ENCODE data around the gene STX4. TPM values are rescaled to one million over a fixed set of nuclear protein-coding genes. Genes with fewer than 3 reads are reported as not detected.

STX4 gene
- total and polyA plus RNA-seq, 9 donors, result 25.7 to 49.8 (median 43.2) TPM

GRCh38 chr16:31089199-31089598 lies 55.8 kb downstream of the STX4 start:
- H3K4me3 ChIP-seq (ENCODE audit: low read length), result no peak overlapping the region
- no peak overlapping the region for H3K27ac ChIP-seq (ENCODE audit: low read length)
- peaks cover 49% of the 10 kb centered on the region for H3K36me3 ChIP-seq (ENCODE audit: control insufficient read depth, insufficient read depth, low read length)
- WGBS (ENCODE audit: insufficient coverage), result 100% methylated on average over 1 of the region's 8 CpGs
- H3K27me3 ChIP-seq (ENCODE audit: control insufficient read depth, insufficient read depth, low read length), result no peaks in the 10 kb centered on the region
- no peaks in the 10 kb centered on the region for H3K9me3 ChIP-seq (replicated peaks; ENCODE audit: control insufficient read depth, low read depth, low read length)
- no peak for DNase-seq
- peaks cover 66% of the 10 kb centered on the region for H3K4me1 ChIP-seq (ENCODE audit: control insufficient read depth, insufficient read depth, low read length)

Other genes starting within 250 kb of the STX4 start
- gene ZNF629, start 246.4 kb upstream of the STX4 start, total RNA-seq, result 12.4 TPM
- gene ZNF629, start 246.4 kb upstream of the STX4 start, polyA plus RNA-seq (ENCODE audit: insufficient read depth in 1 of 8, insufficient read length in 8 of 8, low replicate concordance in 1 of 8), result 10 to 100 TPM; 12.7 to 18.9 (median 15.3) TPM
- 47.6 TPM for gene BCL7C, start 139.5 kb upstream of the STX4 start, total RNA-seq
- gene BCL7C, start 139.5 kb upstream of the STX4 start, polyA plus RNA-seq (ENCODE audit: insufficient read depth in 1 of 8, insufficient read length in 8 of 8, low replicate concordance in 1 of 8), result 10 to 100 TPM; 29.2 to 41.8 (median 34.8) TPM
- gene CTF1, start 136.9 kb upstream of the STX4 start, total RNA-seq, result 1.7 TPM
- 10 to 100 TPM in 3 of 8 donors, 1 to 10 TPM in 5; 8.9 to 11.9 (median 9.8) TPM for gene CTF1, start 136.9 kb upstream of the STX4 start, polyA plus RNA-seq (ENCODE audit: insufficient read depth in 1 of 8, insufficient read length in 8 of 8, low replicate concordance in 1 of 8)
- gene FBXL19, start 110.0 kb upstream of the STX4 start, total RNA-seq, result 6.3 TPM
- gene FBXL19, start 110.0 kb upstream of the STX4 start, polyA plus RNA-seq (ENCODE audit: insufficient read depth in 1 of 8, insufficient read length in 8 of 8, low replicate concordance in 1 of 8), result 10 to 100 TPM in 7 of 8 donors, 1 to 10 TPM in 1; 8.2 to 17.7 (median 11.8) TPM
- 11.8 TPM for gene ORAI3, start 84.5 kb upstream of the STX4 start, total RNA-seq
- gene ORAI3, start 84.5 kb upstream of the STX4 start, polyA plus RNA-seq (ENCODE audit: insufficient read depth in 1 of 8, insufficient read length in 8 of 8, low replicate concordance in 1 of 8), result 10 to 100 TPM in 7 of 8 donors, 1 to 10 TPM in 1; 8.9 to 14.0 (median 11.1) TPM
- 2.7 TPM for gene SETD1A, start 75.8 kb upstream of the STX4 start, total RNA-seq
- 10 to 100 TPM in 7 of 8 donors, 1 to 10 TPM in 1; 9.8 to 16.5 (median 13.1) TPM for gene SETD1A, start 75.8 kb upstream of the STX4 start, polyA plus RNA-seq (ENCODE audit: insufficient read depth in 1 of 8, insufficient read length in 8 of 8, low replicate concordance in 1 of 8)
- gene HSD3B7, start 48.4 kb upstream of the STX4 start, total RNA-seq, result 13.7 TPM
- gene HSD3B7, start 48.4 kb upstream of the STX4 start, polyA plus RNA-seq (ENCODE audit: insufficient read depth in 1 of 8, insufficient read length in 8 of 8, low replicate concordance in 1 of 8), result 1 to 10 TPM; 7.3 to 10.0 (median 8.7) TPM
- 0.66 TPM for gene STX1B, start 22.9 kb upstream of the STX4 start, total RNA-seq
- 1 to 10 TPM in 7 of 8 donors, under 1 TPM in 1; 0.99 to 2.9 (median 1.6) TPM for gene STX1B, start 22.9 kb upstream of the STX4 start, polyA plus RNA-seq (ENCODE audit: insufficient read depth in 1 of 8, insufficient read length in 8 of 8, low replicate concordance in 1 of 8)
- gene ZNF668, start 40.7 kb downstream of the STX4 start, total RNA-seq, result 4.3 TPM
- 10 to 100 TPM in 6 of 8 donors, 1 to 10 TPM in 2; 8.5 to 12.3 (median 10.9) TPM for gene ZNF668, start 40.7 kb downstream of the STX4 start, polyA plus RNA-seq (ENCODE audit: insufficient read depth in 1 of 8, insufficient read length in 8 of 8, low replicate concordance in 1 of 8)
- gene ZNF646, start 40.9 kb downstream of the STX4 start, total RNA-seq, result 8.0 TPM
- gene ZNF646, start 40.9 kb downstream of the STX4 start, polyA plus RNA-seq (ENCODE audit: insufficient read depth in 1 of 8, insufficient read length in 8 of 8, low replicate concordance in 1 of 8), result 10 to 100 TPM in 3 of 8 donors, 1 to 10 TPM in 5; 7.9 to 11.6 (median 9.8) TPM
- 11.5 TPM for gene PRSS53, start 55.4 kb downstream of the STX4 start, total RNA-seq
- gene PRSS53, start 55.4 kb downstream of the STX4 start, polyA plus RNA-seq (ENCODE audit: insufficient read depth in 1 of 8, insufficient read length in 8 of 8, low replicate concordance in 1 of 8), result 1 to 10 TPM; 1.8 to 6.3 (median 4.4) TPM
- gene VKORC1, start 61.2 kb downstream of the STX4 start, total RNA-seq, result 39.6 TPM
- 10 to 100 TPM; 55.0 to 75.2 (median 63.4) TPM for gene VKORC1, start 61.2 kb downstream of the STX4 start, polyA plus RNA-seq (ENCODE audit: insufficient read depth in 1 of 8, insufficient read length in 8 of 8, low replicate concordance in 1 of 8)
- 12.7 TPM for gene BCKDK, start 74.8 kb downstream of the STX4 start, total RNA-seq
- 10 to 100 TPM; 24.8 to 33.3 (median 30.0) TPM for gene BCKDK, start 74.8 kb downstream of the STX4 start, polyA plus RNA-seq (ENCODE audit: insufficient read depth in 1 of 8, insufficient read length in 8 of 8, low replicate concordance in 1 of 8)
- 65.2 TPM for gene KAT8, start 84.1 kb downstream of the STX4 start, total RNA-seq
- 10 to 100 TPM; 45.9 to 55.1 (median 52.7) TPM for gene KAT8, start 84.1 kb downstream of the STX4 start, polyA plus RNA-seq (ENCODE audit: insufficient read depth in 1 of 8, insufficient read length in 8 of 8, low replicate concordance in 1 of 8)
- gene PRSS8, start 102.2 kb downstream of the STX4 start, total RNA-seq, result not detected
- gene PRSS8, start 102.2 kb downstream of the STX4 start, polyA plus RNA-seq (ENCODE audit: insufficient read depth in 1 of 8, insufficient read length in 8 of 8, low replicate concordance in 1 of 8), result 10 to 100 TPM in 1 of 8 donors, 1 to 10 TPM in 2, under 1 TPM in 4, not detected in 1; 0.14 to 13.1 (median 0.47) TPM
- 2.3 TPM for gene PRSS36, start 116.5 kb downstream of the STX4 start, total RNA-seq
- gene PRSS36, start 116.5 kb downstream of the STX4 start, polyA plus RNA-seq (ENCODE audit: insufficient read depth in 1 of 8, insufficient read length in 8 of 8, low replicate concordance in 1 of 8), result 1 to 10 TPM in 6 of 8 donors, under 1 TPM in 2; 0.55 to 2.6 (median 1.6) TPM
- 35.6 TPM for gene FUS, start 146.6 kb downstream of the STX4 start, total RNA-seq
- gene FUS, start 146.6 kb downstream of the STX4 start, polyA plus RNA-seq (ENCODE audit: insufficient read depth in 1 of 8, insufficient read length in 8 of 8, low replicate concordance in 1 of 8), result 100 to 1,000 TPM; 413 to 585 (median 491) TPM
- gene PYCARD, start 169.2 kb downstream of the STX4 start, total RNA-seq, result 9.4 TPM
- 10 to 100 TPM in 2 of 8 donors, 1 to 10 TPM in 6; 5.9 to 10.9 (median 8.3) TPM for gene PYCARD, start 169.2 kb downstream of the STX4 start, polyA plus RNA-seq (ENCODE audit: insufficient read depth in 1 of 8, insufficient read length in 8 of 8, low replicate concordance in 1 of 8)
- gene TRIM72, start 180.6 kb downstream of the STX4 start, total RNA-seq, result 55.5 TPM
- gene TRIM72, start 180.6 kb downstream of the STX4 start, polyA plus RNA-seq (ENCODE audit: insufficient read depth in 1 of 8, insufficient read length in 8 of 8, low replicate concordance in 1 of 8), result 10 to 100 TPM; 47.7 to 83.0 (median 59.7) TPM
- gene PYDC1, start 183.6 kb downstream of the STX4 start, total RNA-seq, result not detected
- gene PYDC1, start 183.6 kb downstream of the STX4 start, polyA plus RNA-seq (ENCODE audit: insufficient read depth in 1 of 8, insufficient read length in 8 of 8, low replicate concordance in 1 of 8), result 1 to 10 TPM in 2 of 8 donors, under 1 TPM in 5, not detected in 1; 0.37 to 2.0 (median 0.84) TPM
- gene ITGAM, start 226.4 kb downstream of the STX4 start, total RNA-seq, result 3.4 TPM
- 1 to 10 TPM; 3.0 to 4.5 (median 4.0) TPM for gene ITGAM, start 226.4 kb downstream of the STX4 start, polyA plus RNA-seq (ENCODE audit: insufficient read depth in 1 of 8, insufficient read length in 8 of 8, low replicate concordance in 1 of 8)